Prostate gland (tissue), 2 donors: Measurements from ENCODE around the gene CFAP100.

Experiments
- POLR2A ChIP-seq: fragments of 450-650 bp; IDR thresholded peaks from one replicate; pipeline ENCODE4 v1.6.1; 2016; ENCODE audit warnings: antibody characterized with exemption, mild to moderate bottlenecking
- TF ChIP-seq, protein P1 (sequence below), 4 experiments: fragments of 200-600 bp in 2 of 4; fragments of 450-650 bp in 2 of 4; sonication (generic) in 2 of 4; IDR thresholded peaks; 1 replicate in 3 of 4; 2 replicates in 1 of 4; pipeline ENCODE4 v1.5.1; 2016 to 2019; ENCODE audit warnings: antibody characterized with exemption in 4 of 4, mild to moderate bottlenecking in 2 of 4, moderate library complexity in 2 of 4

DNA sequence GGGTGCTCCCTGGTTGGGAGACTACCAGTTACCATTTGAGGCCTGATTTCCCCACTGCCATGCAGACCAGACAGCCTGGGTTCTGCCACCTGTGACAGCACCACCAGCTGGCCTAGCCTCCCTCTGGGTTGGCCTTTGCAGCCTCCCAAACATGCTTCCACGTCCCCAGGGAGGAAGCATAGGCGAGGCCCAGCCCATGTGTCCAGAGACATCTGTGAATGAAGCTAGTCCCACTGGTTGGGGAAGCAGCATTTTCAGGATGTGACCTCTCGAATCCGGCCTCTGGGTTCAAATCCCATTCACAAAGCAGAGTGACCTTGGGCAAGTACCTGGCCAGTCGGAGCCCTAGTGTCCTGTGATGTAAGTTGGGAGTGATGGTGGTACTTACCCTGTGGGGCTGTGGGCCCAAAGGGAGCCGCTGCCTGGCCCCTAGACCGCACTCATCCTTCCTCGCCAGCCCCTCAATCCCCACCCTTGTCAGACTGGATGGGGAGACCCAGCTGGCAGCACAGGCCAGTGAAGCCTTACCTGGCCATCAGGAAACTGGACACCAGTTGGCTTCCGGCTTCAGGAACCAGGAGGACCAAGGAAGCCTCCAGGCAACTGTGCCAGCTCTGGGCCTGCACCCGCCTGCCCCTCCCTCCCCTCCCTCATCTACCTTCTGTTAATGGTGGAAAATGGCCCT lies 43.5 kb upstream of the CFAP100 start:
- TF ChIP-seq, protein P1, sequence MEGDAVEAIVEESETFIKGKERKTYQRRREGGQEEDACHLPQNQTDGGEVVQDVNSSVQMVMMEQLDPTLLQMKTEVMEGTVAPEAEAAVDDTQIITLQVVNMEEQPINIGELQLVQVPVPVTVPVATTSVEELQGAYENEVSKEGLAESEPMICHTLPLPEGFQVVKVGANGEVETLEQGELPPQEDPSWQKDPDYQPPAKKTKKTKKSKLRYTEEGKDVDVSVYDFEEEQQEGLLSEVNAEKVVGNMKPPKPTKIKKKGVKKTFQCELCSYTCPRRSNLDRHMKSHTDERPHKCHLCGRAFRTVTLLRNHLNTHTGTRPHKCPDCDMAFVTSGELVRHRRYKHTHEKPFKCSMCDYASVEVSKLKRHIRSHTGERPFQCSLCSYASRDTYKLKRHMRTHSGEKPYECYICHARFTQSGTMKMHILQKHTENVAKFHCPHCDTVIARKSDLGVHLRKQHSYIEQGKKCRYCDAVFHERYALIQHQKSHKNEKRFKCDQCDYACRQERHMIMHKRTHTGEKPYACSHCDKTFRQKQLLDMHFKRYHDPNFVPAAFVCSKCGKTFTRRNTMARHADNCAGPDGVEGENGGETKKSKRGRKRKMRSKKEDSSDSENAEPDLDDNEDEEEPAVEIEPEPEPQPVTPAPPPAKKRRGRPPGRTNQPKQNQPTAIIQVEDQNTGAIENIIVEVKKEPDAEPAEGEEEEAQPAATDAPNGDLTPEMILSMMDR (IDR thresholded peaks at IDR 0.05), result no peak
- no peak for TF ChIP-seq POLR2A
